GM12878 (cell line): ENCODE data around the gene ZNF276. TPM values are rescaled to one million over a fixed set of nuclear protein-coding genes. Genes with fewer than 3 reads are reported as not detected.

Experiments used
- ATAC-seq: fragments of 200-7000 bp; cut with Tn5 transposase; 3 replicates; pipeline ENCODE4 v1.9.1; 2020; ENCODE audit warnings: mild to moderate bottlenecking, moderate library complexity
- BruUV-seq: library from RNA; stranded (reverse); fragments of 400-500 nt; replicated peaks from 2 replicates; lab custom pipeline; 2021; lab: Mats Ljungman, UMichigan
- CTCF ChIA-PET: fragments of 300-600 bp; sonication (Branson Sonifier 250); formaldehyde crosslinking; extraction: SDS; loops from one replicate; lab custom pipeline; 2021; ENCODE audit warnings: inconsistent platforms; lab: Yijun Ruan, JAX
- POLR2A ChIA-PET: fragments of 350-600 bp; formaldehyde crosslinking; extraction: SDS; loops from one replicate; lab custom pipeline; 2021; ENCODE audit warnings: inconsistent platforms; lab: Charles Lee
- RAD21 ChIA-PET: fragments of 300-600 bp; sonication (Branson Sonifier 250); formaldehyde crosslinking; loops from one replicate; lab custom pipeline; 2023; ENCODE audit warnings: antibody characterized with exemption; ENCODE audit not compliant: unreplicated experiment; lab: Charles Lee
- SMC1A ChIA-PET: fragments of 300-600 bp; sonication (Branson Sonifier 250); formaldehyde crosslinking; loops from one replicate; lab custom pipeline; 2023; ENCODE audit not compliant: unreplicated experiment, uncharacterized antibody; lab: Charles Lee
- DNase-seq: peaks from one replicate; pipeline ENCODE4 v3.0.0-alpha.2; 2011; ENCODE audit warnings: low read depth, low spot score
- FAIRE-seq: peaks from 3 replicates; lab custom pipeline; 2011; peaks lifted over from hg19 to GRCh38; lab: Jason Lieb, UNC
- H2AFZ ChIP-seq: 2 replicates; pipeline ENCODE4 v1.6.0; 2011; ENCODE audit warnings: low read depth, low read length, control low read depth; ENCODE audit not compliant: control insufficient read depth
- H3K27ac ChIP-seq: 2 replicates; pipeline ENCODE4 v1.5.1; 2011; ENCODE audit warnings: control low read depth; ENCODE audit not compliant: control insufficient read depth, insufficient read depth
- H3K27me3 ChIP-seq, 2 experiments: replicated peaks in 1 of 2; 2 replicates each; pipeline versions ENCODE4 v1.6.0 to v1.6.1; 2011; ENCODE audit warnings: low read length in 1 of 2; ENCODE audit not compliant: control insufficient read depth in 2 of 2, insufficient read depth in 2 of 2
- H3K36me3 ChIP-seq, 2 experiments: 2 replicates each; pipeline ENCODE4 v1.5.1; 2011; ENCODE audit warnings: low read length in 1 of 2; ENCODE audit not compliant: control insufficient read depth in 2 of 2, insufficient read depth in 2 of 2
- H3K4me1 ChIP-seq: 2 replicates; pipeline ENCODE4 v1.6.1; 2011; ENCODE audit warnings: mild to moderate bottlenecking, low read length, moderate library complexity, mixed read lengths; ENCODE audit not compliant: control insufficient read depth, insufficient read depth
- H3K4me2 ChIP-seq: 2 replicates; pipeline ENCODE4 v1.6.0; 2011; ENCODE audit warnings: control low read depth; ENCODE audit not compliant: control insufficient read depth, insufficient read depth
- H3K4me3 ChIP-seq: fragments of 200-600 bp; sonication (generic); 2 replicates; pipeline ENCODE4 v1.5.1; 2016
- H3K79me2 ChIP-seq: 2 replicates; pipeline ENCODE4 v1.6.0; 2011; ENCODE audit warnings: low read length; ENCODE audit not compliant: control insufficient read depth, insufficient read depth
- H3K9ac ChIP-seq: 2 replicates; pipeline ENCODE4 v1.8.0; 2011; ENCODE audit warnings: low read length, control low read depth, mixed read lengths; ENCODE audit not compliant: control insufficient read depth, insufficient read depth
- H3K9me3 ChIP-seq: replicated peaks from 3 replicates; pipeline ENCODE4 v1.5.1; 2011; ENCODE audit warnings: mild to moderate bottlenecking, low read length; ENCODE audit not compliant: control insufficient read depth, insufficient read depth
- H4K20me1 ChIP-seq: 2 replicates; pipeline ENCODE4 v1.6.0; 2011; ENCODE audit not compliant: control insufficient read depth, insufficient read depth
- BCL11A ChIP-seq: IDR thresholded peaks from 2 replicates; pipeline ENCODE4 v1.6.1; 2011; ENCODE audit warnings: low read depth, low read length
- E2F4 ChIP-seq: IDR thresholded peaks from 2 replicates; pipeline ENCODE4 v1.6.1; 2012; ENCODE audit warnings: low read depth, low read length, improper control_type of control experiment
- EGR1 ChIP-seq, 2 experiments: IDR thresholded peaks; 1 replicate in 1 of 2; 2 replicates in 1 of 2; pipeline ENCODE4 v1.6.1; 2011 to 2012; ENCODE audit warnings: low read depth in 2 of 2, low read length in 2 of 2, borderline replicate concordance in 1 of 2, mild to moderate bottlenecking in 1 of 2, moderate library complexity in 1 of 2
- FOXM1 ChIP-seq: IDR thresholded peaks from 2 replicates; pipeline ENCODE4 v1.6.1; 2012; ENCODE audit warnings: low read depth, mild to moderate bottlenecking, inconsistent platforms, low read length, moderate library complexity
- IKZF2 ChIP-seq, 2 experiments: fragments of 450-650 bp; IDR thresholded peaks; 2 replicates each; pipeline ENCODE4 v1.6.1; 2017; ENCODE audit warnings: mild to moderate bottlenecking in 2 of 2, moderate library complexity in 2 of 2
- JUNB ChIP-seq: IDR thresholded peaks from 2 replicates; pipeline ENCODE4 v1.6.1; 2016; ENCODE audit warnings: antibody characterized with exemption, mild to moderate bottlenecking
- MEF2A ChIP-seq: IDR thresholded peaks from 2 replicates; pipeline ENCODE4 v1.6.1; 2011; ENCODE audit warnings: low read depth, mild to moderate bottlenecking, low read length, moderate library complexity; ENCODE audit not compliant: insufficient read depth
- PAX5 ChIP-seq: IDR thresholded peaks from 2 replicates; pipeline ENCODE4 v1.6.1; 2011; ENCODE audit warnings: low read depth, low read length, borderline replicate concordance
- PAX8 ChIP-seq: fragments of 450-650 bp; IDR thresholded peaks from 2 replicates; pipeline ENCODE4 v1.6.1; 2017; ENCODE audit warnings: mild to moderate bottlenecking, moderate library complexity
- PRDM15 ChIP-seq: fragments of 450-650 bp; formaldehyde crosslinking; IDR thresholded peaks from 2 replicates; pipeline ENCODE4 v1.4.0; 2020; ENCODE audit warnings: mild to moderate bottlenecking, moderate library complexity
- SREBF1 ChIP-seq: IDR thresholded peaks from 2 replicates; pipeline ENCODE4 v1.6.1; 2012; ENCODE audit warnings: mild to moderate bottlenecking, low read length
- SRF ChIP-seq, 2 experiments: IDR thresholded peaks; 2 replicates each; pipeline ENCODE4 v1.6.1; 2011; ENCODE audit warnings: low read depth in 2 of 2, low read length in 2 of 2, mild to moderate bottlenecking in 1 of 2, moderate library complexity in 1 of 2
- ZNF207 ChIP-seq: fragments of 450-650 bp; IDR thresholded peaks from 2 replicates; pipeline ENCODE4 v1.6.1; 2014; ENCODE audit warnings: antibody characterized with exemption, mild to moderate bottlenecking, borderline replicate concordance
- WGBS: methylation state at CpG from one replicate; pipeline ENCODE4 v1.1.6; 2016; ENCODE audit warnings: low lambda C conversion rate; ENCODE audit not compliant: insufficient replicate concordance, insufficient coverage; ENCODE audit errors: missing lambda C conversion rate; 5-methylcytosine and 5-hydroxymethylcytosine counted together
- in situ Hi-C: fragments of 300-500 bp; cut with MboI; formaldehyde crosslinking; loops from 9 replicates; pipeline ENCODE4 v1.14.3; 2018; ENCODE audit warnings: mixed read lengths
- intact Hi-C: fragments of 100-400 bp; cut with micrococcal nuclease; formaldehyde crosslinking; loops from one replicate; pipeline ENCODE4 v1.14.2; 2022; ENCODE audit not compliant: unreplicated experiment
- polyA plus RNA-seq, 11 experiments: library from polyadenylated mRNA; depleted of rRNA in 4 of 11; unstranded in 6 of 11; stranded (reverse) in 5 of 11; fragments of >200 nt; fragmentation: Nextera tagmentation in 4 of 11; fragmentation: Illumina TruSeq in 1 of 11; extraction: Ambion mirVana in 4 of 11; extraction: Trizol in 1 of 11; gene quantifications; 1 replicate in 1 of 11; 2 replicates in 10 of 11; pipeline versions ENCODE4 v1.2.1 to v1.2.3, GENCODE V29; 2011 to 2016; ENCODE audit warnings: inconsistent platforms in 2 of 11, missing spikeins in 2 of 11, low read depth in 1 of 11
- total RNA-seq, 4 experiments: library from RNA; depleted of rRNA in 3 of 4; stranded (reverse); fragments of >200 nt in 3 of 4; fragmentation: Illumina TruSeq in 1 of 4; extraction: Trizol in 1 of 4; gene quantifications; 2 replicates each; pipeline versions ENCODE4 v1.2.1 to v1.2.3, GENCODE V29; 2013 to 2021
- TF ChIP-seq, protein P1 (sequence below), 3 experiments: IDR thresholded peaks in 2 of 3; conservative IDR thresholded peaks in 1 of 3; 2 replicates each; pipeline ENCODE4 v1.5.1; 2011; ENCODE audit warnings: low read depth in 3 of 3, low read length in 3 of 3, mild to moderate bottlenecking in 3 of 3, control low read depth in 2 of 3, moderate library complexity in 2 of 3, inconsistent platforms in 1 of 3, mixed read lengths in 1 of 3; ENCODE audit not compliant: control insufficient read depth in 2 of 3, insufficient read depth in 1 of 3; ENCODE audit errors: extremely low read depth in 1 of 3
- TF ChIP-seq, protein P2 (sequence below): IDR thresholded peaks from 2 replicates; pipeline ENCODE4 v1.6.1; 2012; ENCODE audit warnings: low read depth, low read length, improper control_type of control experiment

The ZNF276 gene
- total and polyA plus RNA-seq, 10 of the 15 experiments (the other 5 are each of a cell fraction or from before 2014, with no cell fraction given), result 0.27 to 22.7 (median 8.7) TPM

- intact Hi-C loops, result no loop called here
- ChIA-PET CTCF (interaction anchor here (0.8 to 1.5 kb wide), 4 partner anchors 13 to 224 kb away, joined by 3 to 12 read pairs (median 3); no protein-coding TSS in a partner anchor), POLR2A (interaction anchor here (0.5 to 2.1 kb wide), 6 partner anchors 9 to 338 kb away, joined by 3 to 19 read pairs (median 4); partner anchors contain the start of genes CHMP1A, SPATA33, TCF25 and VPS9D1), RAD21 (interaction anchor here (1.5 kb wide), 1 partner anchor 13 kb away, joined by 19 read pairs; the partner anchor contains the start of gene SPATA2L), SMC1A (interaction anchor here (1.0 to 1.6 kb wide), 3 partner anchors 13 to 173 kb away, joined by 3 to 8 read pairs (median 6); partner anchors contain the start of genes CHMP1A and SPATA33)
- ATAC-seq, result peak; percentile 85
- H3K9me3 ChIP-seq, result no peaks in the 10 kb centered on the region; the same call in 2 of the 3 replicates
- H3K4me3 ChIP-seq, result peak overlapping the region; percentile 88
- no peaks in the 10 kb centered on the region for H3K27me3 ChIP-seq
- peak; percentile 24 for DNase-seq
- peaks cover 0 to 5% of the 10 kb centered on the region in 2 experiments; a peak in 3 of 4 replicates for H3K36me3 ChIP-seq
- peak overlapping the region; percentile 87 for H3K9ac ChIP-seq
- BruUV-seq, result no TSS peak
- no peak for FAIRE-seq
- peak overlapping the region; percentile 82 for H3K4me2 ChIP-seq
- no peaks in the 10 kb centered on the region for H4K20me1 ChIP-seq
- peaks cover 6% of the 10 kb centered on the region; the same call in 1 of the 2 replicates for H3K4me1 ChIP-seq
- in situ Hi-C loops, result no loop called here
- WGBS, result 4% methylated on average over 42 of the region's 42 CpGs
- H3K27ac ChIP-seq, result peak overlapping the region; percentile 93
- peak overlapping the region; percentile 97 for H2AFZ ChIP-seq
- peaks cover 11% of the 10 kb centered on the region for H3K79me2 ChIP-seq
- TF ChIP-seq FOXM1 (no peak), PAX8 (no peak), SRF (IDR thresholded peaks at IDR 0.05; ENCODE audit: low read depth in 2 of 2, low read length in 2 of 2) (no peak), MEF2A (no peak), BCL11A (no peak), IKZF2 (IDR thresholded peaks at IDR 0.05) (no peak), E2F4 (no peak), SREBF1 (no peak), EGR1 (IDR thresholded peaks at IDR 0.05; ENCODE audit: borderline replicate concordance in 1 of 2, low read depth in 2 of 2, low read length in 2 of 2) (no peak), PRDM15 (CRISPR knock-in tag) (no peak), ZNF207 (no peak), JUNB (no peak), PAX5 (no peak)
- TF ChIP-seq, protein P1, sequence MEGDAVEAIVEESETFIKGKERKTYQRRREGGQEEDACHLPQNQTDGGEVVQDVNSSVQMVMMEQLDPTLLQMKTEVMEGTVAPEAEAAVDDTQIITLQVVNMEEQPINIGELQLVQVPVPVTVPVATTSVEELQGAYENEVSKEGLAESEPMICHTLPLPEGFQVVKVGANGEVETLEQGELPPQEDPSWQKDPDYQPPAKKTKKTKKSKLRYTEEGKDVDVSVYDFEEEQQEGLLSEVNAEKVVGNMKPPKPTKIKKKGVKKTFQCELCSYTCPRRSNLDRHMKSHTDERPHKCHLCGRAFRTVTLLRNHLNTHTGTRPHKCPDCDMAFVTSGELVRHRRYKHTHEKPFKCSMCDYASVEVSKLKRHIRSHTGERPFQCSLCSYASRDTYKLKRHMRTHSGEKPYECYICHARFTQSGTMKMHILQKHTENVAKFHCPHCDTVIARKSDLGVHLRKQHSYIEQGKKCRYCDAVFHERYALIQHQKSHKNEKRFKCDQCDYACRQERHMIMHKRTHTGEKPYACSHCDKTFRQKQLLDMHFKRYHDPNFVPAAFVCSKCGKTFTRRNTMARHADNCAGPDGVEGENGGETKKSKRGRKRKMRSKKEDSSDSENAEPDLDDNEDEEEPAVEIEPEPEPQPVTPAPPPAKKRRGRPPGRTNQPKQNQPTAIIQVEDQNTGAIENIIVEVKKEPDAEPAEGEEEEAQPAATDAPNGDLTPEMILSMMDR (IDR thresholded peaks at IDR 0.05 in 2 of 3, conservative IDR thresholded peaks at IDR 0.05 in 1 of 3; ENCODE audit: control insufficient read depth in 2 of 3, extremely low read depth in 1 of 3, insufficient read depth in 1 of 3, low read depth in 3 of 3, low read length in 3 of 3), result no peak
- TF ChIP-seq, protein P2, sequence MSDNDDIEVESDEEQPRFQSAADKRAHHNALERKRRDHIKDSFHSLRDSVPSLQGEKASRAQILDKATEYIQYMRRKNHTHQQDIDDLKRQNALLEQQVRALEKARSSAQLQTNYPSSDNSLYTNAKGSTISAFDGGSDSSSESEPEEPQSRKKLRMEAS, result peak; percentile 63; the same call in 1 of the 2 replicates
These were observed 34.0 kb upstream of the ZNF276 start for GRCh38 chr16:89687092-89687940.
